HEK293 (cell line): ENCODE measurements around the gene CARM1.

Experiments used
- CTCF ChIA-PET: fragments of 350-600 bp; formaldehyde crosslinking; extraction: SDS; loops from one replicate; lab custom pipeline; 2021; ENCODE audit warnings: antibody characterized with exemption; lab: Yijun Ruan, JAX
- POLR2A ChIA-PET: fragments of 300-600 bp; formaldehyde crosslinking; extraction: SDS; loops from one replicate; lab custom pipeline; 2020; ENCODE audit warnings: antibody characterized with exemption, inconsistent platforms; lab: Yijun Ruan, JAX
- H3K27ac ChIP-seq: fragments of 200-500 bp; sonication (Bioruptor generic); 2 replicates; pipeline ENCODE4 v1.5.1; 2014; ENCODE audit warnings: low read depth, low read length, control low read depth, inconsistent platforms; ENCODE audit errors: extremely low read depth
- H3K36me3 ChIP-seq, 2 experiments: fragments of 200-500 bp in 1 of 2; sonication (Bioruptor generic) in 1 of 2; 1 replicate in 1 of 2; 2 replicates in 1 of 2; pipeline ENCODE4 v1.5.1; 2014 to 2017; ENCODE audit warnings: inconsistent platforms in 2 of 2, low read length in 2 of 2; ENCODE audit not compliant: control insufficient read depth in 2 of 2, insufficient read depth in 1 of 2
- H3K4me1 ChIP-seq: fragments of 200-500 bp; sonication (Bioruptor generic); 2 replicates; pipeline ENCODE4 v1.5.1; 2014; ENCODE audit warnings: mild to moderate bottlenecking, low read length, inconsistent platforms; ENCODE audit not compliant: control insufficient read depth, insufficient read depth
- H3K4me3 ChIP-seq: 2 replicates; pipeline ENCODE4 v1.5.1; 2011; ENCODE audit warnings: low read depth, mild to moderate bottlenecking, control low read depth, low read length, moderate library complexity
- H3K9me3 ChIP-seq: fragments of 200-500 bp; sonication (Bioruptor generic); 2 replicates; pipeline ENCODE4 v1.5.1; 2014; ENCODE audit warnings: low read depth, low read length, inconsistent platforms; ENCODE audit not compliant: control insufficient read depth, insufficient read depth
- REPIN1 ChIP-seq: fragments of 450-650 bp; formaldehyde crosslinking; IDR thresholded peaks from 2 replicates; pipeline ENCODE4 v1.5.1; 2017; ENCODE audit warnings: missing biosample characterization, missing genetic modification characterization, low read depth
- SALL2 ChIP-seq: fragments of 450-650 bp; formaldehyde crosslinking; IDR thresholded peaks from 2 replicates; pipeline ENCODE4 v1.5.0; 2017; ENCODE audit warnings: missing biosample characterization, mild to moderate bottlenecking, missing genetic modification characterization, borderline replicate concordance
- SCRT1 ChIP-seq: fragments of 450-650 bp; formaldehyde crosslinking; IDR thresholded peaks from 2 replicates; pipeline ENCODE4 v1.5.1; 2016; ENCODE audit warnings: missing biosample characterization, missing genetic modification characterization, borderline replicate concordance
- SETDB1 ChIP-seq: IDR thresholded peaks from one replicate; pipeline ENCODE4 v1.6.1; 2017; ENCODE audit warnings: mild to moderate bottlenecking, low read length, moderate library complexity, mixed read lengths; ENCODE audit not compliant: insufficient read length
- SP7 ChIP-seq: fragments of 450-650 bp; formaldehyde crosslinking; IDR thresholded peaks from 2 replicates; pipeline ENCODE4 v1.5.1; 2016; ENCODE audit warnings: missing biosample characterization, missing genetic modification characterization
- ZBTB17 ChIP-seq: fragments of 450-650 bp; formaldehyde crosslinking; IDR thresholded peaks from 2 replicates; pipeline ENCODE4 v1.5.1; 2016; ENCODE audit warnings: missing biosample characterization, missing genetic modification characterization
- ZFHX2 ChIP-seq: fragments of 450-650 bp; formaldehyde crosslinking; conservative IDR thresholded peaks from 2 replicates; pipeline ENCODE4 v1.5.1; 2016; ENCODE audit warnings: missing biosample characterization, missing genetic modification characterization
- ZFP41 ChIP-seq: fragments of 450-650 bp; formaldehyde crosslinking; IDR thresholded peaks from 2 replicates; pipeline ENCODE4 v1.5.1; 2016; ENCODE audit warnings: missing biosample characterization, missing genetic modification characterization, borderline replicate concordance
- ZFP69B ChIP-seq: fragments of 450-650 bp; formaldehyde crosslinking; IDR thresholded peaks from 2 replicates; pipeline ENCODE4 v1.5.1; 2016; ENCODE audit warnings: missing biosample characterization, missing genetic modification characterization
- ZIC2 ChIP-seq: fragments of 450-650 bp; formaldehyde crosslinking; IDR thresholded peaks from 2 replicates; pipeline ENCODE4 v1.5.1; 2016; ENCODE audit warnings: missing biosample characterization, missing genetic modification characterization
- ZNF23 ChIP-seq: fragments of 450-650 bp; formaldehyde crosslinking; IDR thresholded peaks from 2 replicates; pipeline ENCODE4 v1.5.1; 2016; ENCODE audit warnings: missing biosample characterization, missing genetic modification characterization, borderline replicate concordance
- ZNF24 ChIP-seq: fragments of 450-650 bp; formaldehyde crosslinking; IDR thresholded peaks from 2 replicates; pipeline ENCODE4 v1.5.1; 2016; ENCODE audit warnings: missing biosample characterization, missing genetic modification characterization
- ZNF335 ChIP-seq: fragments of 450-650 bp; formaldehyde crosslinking; conservative IDR thresholded peaks from 2 replicates; pipeline ENCODE4 v1.5.1; 2016; ENCODE audit warnings: missing biosample characterization, missing genetic modification characterization
- ZNF37A ChIP-seq: fragments of 450-650 bp; IDR thresholded peaks from 2 replicates; pipeline ENCODE4 v1.5.1; 2018; ENCODE audit warnings: missing biosample characterization, missing genetic modification characterization
- ZNF391 ChIP-seq: fragments of 450-650 bp; formaldehyde crosslinking; IDR thresholded peaks from 2 replicates; pipeline ENCODE4 v1.5.1; 2016; ENCODE audit warnings: low read depth, missing biosample characterization, missing genetic modification characterization, borderline replicate concordance
- ZNF404 ChIP-seq: fragments of 450-650 bp; formaldehyde crosslinking; IDR thresholded peaks from 2 replicates; pipeline ENCODE4 v1.5.1; 2017; ENCODE audit warnings: missing biosample characterization, missing genetic modification characterization
- ZNF510 ChIP-seq: fragments of 450-650 bp; formaldehyde crosslinking; IDR thresholded peaks from 2 replicates; pipeline ENCODE4 v1.5.1; 2018; ENCODE audit warnings: mild to moderate bottlenecking, missing genetic modification characterization, missing biosample characterization; ENCODE audit not compliant: insufficient replicate concordance
- ZNF555 ChIP-seq: fragments of 450-650 bp; formaldehyde crosslinking; conservative IDR thresholded peaks from 2 replicates; pipeline ENCODE4 v1.5.1; 2017; ENCODE audit warnings: missing biosample characterization, mild to moderate bottlenecking, missing genetic modification characterization, inconsistent platforms
- ZNF571 ChIP-seq: fragments of 450-650 bp; formaldehyde crosslinking; IDR thresholded peaks from 2 replicates; pipeline ENCODE4 v1.5.0; 2017; ENCODE audit warnings: missing biosample characterization, missing genetic modification characterization
- ZNF610 ChIP-seq: fragments of 450-650 bp; formaldehyde crosslinking; IDR thresholded peaks from 2 replicates; pipeline ENCODE4 v1.5.1; 2016; ENCODE audit warnings: missing biosample characterization, missing genetic modification characterization, borderline replicate concordance
- ZNF701 ChIP-seq: fragments of 450-650 bp; formaldehyde crosslinking; IDR thresholded peaks from 2 replicates; pipeline ENCODE4 v1.5.1; 2016; ENCODE audit warnings: missing biosample characterization, missing genetic modification characterization
- TF ChIP-seq, protein P1 (sequence below): fragments of 450-650 bp; formaldehyde crosslinking; IDR thresholded peaks from 2 replicates; pipeline ENCODE4 v1.5.1; 2017; ENCODE audit warnings: missing biosample characterization, missing genetic modification characterization
- TF ChIP-seq, protein P2 (sequence below): fragments of 450-650 bp; formaldehyde crosslinking; IDR thresholded peaks from 2 replicates; pipeline ENCODE4 v1.5.1; 2016; ENCODE audit warnings: missing biosample characterization, missing genetic modification characterization, borderline replicate concordance
- TF ChIP-seq, protein P3 (sequence below): fragments of 450-650 bp; formaldehyde crosslinking; IDR thresholded peaks from 2 replicates; pipeline ENCODE4 v1.5.1; 2016; ENCODE audit warnings: missing biosample characterization, missing genetic modification characterization
- TF ChIP-seq, protein P4 (sequence below): fragments of 450-650 bp; formaldehyde crosslinking; IDR thresholded peaks from 2 replicates; pipeline ENCODE4 v1.5.1; 2016; ENCODE audit warnings: missing biosample characterization, missing genetic modification characterization

The CARM1 gene

DNA sequence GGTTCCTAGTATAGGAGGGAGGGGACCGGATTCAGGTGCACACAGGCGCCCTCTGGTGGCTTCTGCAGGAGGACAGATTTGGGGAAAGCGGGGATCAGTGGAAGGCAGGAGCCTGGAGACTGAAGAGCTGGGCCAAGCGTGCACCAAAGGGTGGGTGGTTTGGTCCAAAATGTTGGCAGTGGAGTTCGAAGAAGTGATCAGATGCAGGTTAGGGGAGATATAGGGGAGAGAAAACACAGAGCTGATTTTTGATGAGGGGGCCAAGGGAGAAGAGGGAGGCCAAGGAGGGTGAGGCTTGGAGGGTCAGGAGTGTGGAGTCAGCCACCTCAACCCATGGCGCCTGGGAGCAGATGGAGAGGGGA is 6.8 kb upstream of the CARM1 start:
- no peaks in the 10 kb centered on the region for H3K36me3 ChIP-seq
- H3K4me1 ChIP-seq, result no peaks in the 10 kb centered on the region
- H3K4me3 ChIP-seq, result no peak overlapping the region
- CTCF ChIA-PET, result interaction anchor here (0.5 to 5.8 kb wide), 47 partner anchors 9 to 1530 kb away, joined by 3 to 98 read pairs (median 4); partner anchors contain the start of genes C19orf38, DNM2, QTRT1 and S1PR5
- H3K9me3 ChIP-seq, result no peaks in the 10 kb centered on the region
- POLR2A ChIA-PET, result interaction anchor here (0.5 to 2.4 kb wide), 6 partner anchors 11 to 147 kb away, joined by 3 to 31 read pairs (median 6); partner anchors contain the start of genes DNM2 and TMED1
- no peak overlapping the region for H3K27ac ChIP-seq
- TF ChIP-seq SETDB1 (no peak), ZNF571 (tag by site-specific recombination) (no peak), ZFP41 (no peak), SP7 (tag by site-specific recombination) (peak; percentile 12; the same call in 1 of the 2 replicates), ZFHX2 (tag by site-specific recombination) (no peak), ZNF37A (tag by site-specific recombination) (no peak), ZNF610 (no peak), ZNF23 (no peak), ZNF404 (no peak), ZNF24 (no peak), SCRT1 (tag by site-specific recombination) (no peak), ZNF701 (no peak), REPIN1 (tag by site-specific recombination) (no peak), ZBTB17 (tag by site-specific recombination) (peak; percentile 77), ZNF391 (tag by site-specific recombination) (0 out of 2 replicates have a peak, but pooled peaks have one; percentile 49), ZNF510 (no peak), ZNF555 (tag by site-specific recombination) (no peak), ZIC2 (tag by site-specific recombination) (no peak), ZFP69B (tag by site-specific recombination) (no peak), ZNF335 (no peak; the same call in 1 of the 2 replicates), SALL2 (tag by site-specific recombination) (no peak)
- TF ChIP-seq, protein P1, sequence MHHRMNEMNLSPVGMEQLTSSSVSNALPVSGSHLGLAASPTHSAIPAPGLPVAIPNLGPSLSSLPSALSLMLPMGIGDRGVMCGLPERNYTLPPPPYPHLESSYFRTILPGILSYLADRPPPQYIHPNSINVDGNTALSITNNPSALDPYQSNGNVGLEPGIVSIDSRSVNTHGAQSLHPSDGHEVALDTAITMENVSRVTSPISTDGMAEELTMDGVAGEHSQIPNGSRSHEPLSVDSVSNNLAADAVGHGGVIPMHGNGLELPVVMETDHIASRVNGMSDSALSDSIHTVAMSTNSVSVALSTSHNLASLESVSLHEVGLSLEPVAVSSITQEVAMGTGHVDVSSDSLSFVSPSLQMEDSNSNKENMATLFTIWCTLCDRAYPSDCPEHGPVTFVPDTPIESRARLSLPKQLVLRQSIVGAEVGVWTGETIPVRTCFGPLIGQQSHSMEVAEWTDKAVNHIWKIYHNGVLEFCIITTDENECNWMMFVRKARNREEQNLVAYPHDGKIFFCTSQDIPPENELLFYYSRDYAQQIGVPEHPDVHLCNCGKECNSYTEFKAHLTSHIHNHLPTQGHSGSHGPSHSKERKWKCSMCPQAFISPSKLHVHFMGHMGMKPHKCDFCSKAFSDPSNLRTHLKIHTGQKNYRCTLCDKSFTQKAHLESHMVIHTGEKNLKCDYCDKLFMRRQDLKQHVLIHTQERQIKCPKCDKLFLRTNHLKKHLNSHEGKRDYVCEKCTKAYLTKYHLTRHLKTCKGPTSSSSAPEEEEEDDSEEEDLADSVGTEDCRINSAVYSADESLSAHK (tag by site-specific recombination), result no peak
- TF ChIP-seq, protein P2, sequence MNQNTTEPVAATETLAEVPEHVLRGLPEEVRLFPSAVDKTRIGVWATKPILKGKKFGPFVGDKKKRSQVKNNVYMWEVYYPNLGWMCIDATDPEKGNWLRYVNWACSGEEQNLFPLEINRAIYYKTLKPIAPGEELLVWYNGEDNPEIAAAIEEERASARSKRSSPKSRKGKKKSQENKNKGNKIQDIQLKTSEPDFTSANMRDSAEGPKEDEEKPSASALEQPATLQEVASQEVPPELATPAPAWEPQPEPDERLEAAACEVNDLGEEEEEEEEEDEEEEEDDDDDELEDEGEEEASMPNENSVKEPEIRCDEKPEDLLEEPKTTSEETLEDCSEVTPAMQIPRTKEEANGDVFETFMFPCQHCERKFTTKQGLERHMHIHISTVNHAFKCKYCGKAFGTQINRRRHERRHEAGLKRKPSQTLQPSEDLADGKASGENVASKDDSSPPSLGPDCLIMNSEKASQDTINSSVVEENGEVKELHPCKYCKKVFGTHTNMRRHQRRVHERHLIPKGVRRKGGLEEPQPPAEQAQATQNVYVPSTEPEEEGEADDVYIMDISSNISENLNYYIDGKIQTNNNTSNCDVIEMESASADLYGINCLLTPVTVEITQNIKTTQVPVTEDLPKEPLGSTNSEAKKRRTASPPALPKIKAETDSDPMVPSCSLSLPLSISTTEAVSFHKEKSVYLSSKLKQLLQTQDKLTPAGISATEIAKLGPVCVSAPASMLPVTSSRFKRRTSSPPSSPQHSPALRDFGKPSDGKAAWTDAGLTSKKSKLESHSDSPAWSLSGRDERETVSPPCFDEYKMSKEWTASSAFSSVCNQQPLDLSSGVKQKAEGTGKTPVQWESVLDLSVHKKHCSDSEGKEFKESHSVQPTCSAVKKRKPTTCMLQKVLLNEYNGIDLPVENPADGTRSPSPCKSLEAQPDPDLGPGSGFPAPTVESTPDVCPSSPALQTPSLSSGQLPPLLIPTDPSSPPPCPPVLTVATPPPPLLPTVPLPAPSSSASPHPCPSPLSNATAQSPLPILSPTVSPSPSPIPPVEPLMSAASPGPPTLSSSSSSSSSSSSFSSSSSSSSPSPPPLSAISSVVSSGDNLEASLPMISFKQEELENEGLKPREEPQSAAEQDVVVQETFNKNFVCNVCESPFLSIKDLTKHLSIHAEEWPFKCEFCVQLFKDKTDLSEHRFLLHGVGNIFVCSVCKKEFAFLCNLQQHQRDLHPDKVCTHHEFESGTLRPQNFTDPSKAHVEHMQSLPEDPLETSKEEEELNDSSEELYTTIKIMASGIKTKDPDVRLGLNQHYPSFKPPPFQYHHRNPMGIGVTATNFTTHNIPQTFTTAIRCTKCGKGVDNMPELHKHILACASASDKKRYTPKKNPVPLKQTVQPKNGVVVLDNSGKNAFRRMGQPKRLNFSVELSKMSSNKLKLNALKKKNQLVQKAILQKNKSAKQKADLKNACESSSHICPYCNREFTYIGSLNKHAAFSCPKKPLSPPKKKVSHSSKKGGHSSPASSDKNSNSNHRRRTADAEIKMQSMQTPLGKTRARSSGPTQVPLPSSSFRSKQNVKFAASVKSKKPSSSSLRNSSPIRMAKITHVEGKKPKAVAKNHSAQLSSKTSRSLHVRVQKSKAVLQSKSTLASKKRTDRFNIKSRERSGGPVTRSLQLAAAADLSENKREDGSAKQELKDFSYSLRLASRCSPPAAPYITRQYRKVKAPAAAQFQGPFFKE, result no peak
- TF ChIP-seq, protein P3, sequence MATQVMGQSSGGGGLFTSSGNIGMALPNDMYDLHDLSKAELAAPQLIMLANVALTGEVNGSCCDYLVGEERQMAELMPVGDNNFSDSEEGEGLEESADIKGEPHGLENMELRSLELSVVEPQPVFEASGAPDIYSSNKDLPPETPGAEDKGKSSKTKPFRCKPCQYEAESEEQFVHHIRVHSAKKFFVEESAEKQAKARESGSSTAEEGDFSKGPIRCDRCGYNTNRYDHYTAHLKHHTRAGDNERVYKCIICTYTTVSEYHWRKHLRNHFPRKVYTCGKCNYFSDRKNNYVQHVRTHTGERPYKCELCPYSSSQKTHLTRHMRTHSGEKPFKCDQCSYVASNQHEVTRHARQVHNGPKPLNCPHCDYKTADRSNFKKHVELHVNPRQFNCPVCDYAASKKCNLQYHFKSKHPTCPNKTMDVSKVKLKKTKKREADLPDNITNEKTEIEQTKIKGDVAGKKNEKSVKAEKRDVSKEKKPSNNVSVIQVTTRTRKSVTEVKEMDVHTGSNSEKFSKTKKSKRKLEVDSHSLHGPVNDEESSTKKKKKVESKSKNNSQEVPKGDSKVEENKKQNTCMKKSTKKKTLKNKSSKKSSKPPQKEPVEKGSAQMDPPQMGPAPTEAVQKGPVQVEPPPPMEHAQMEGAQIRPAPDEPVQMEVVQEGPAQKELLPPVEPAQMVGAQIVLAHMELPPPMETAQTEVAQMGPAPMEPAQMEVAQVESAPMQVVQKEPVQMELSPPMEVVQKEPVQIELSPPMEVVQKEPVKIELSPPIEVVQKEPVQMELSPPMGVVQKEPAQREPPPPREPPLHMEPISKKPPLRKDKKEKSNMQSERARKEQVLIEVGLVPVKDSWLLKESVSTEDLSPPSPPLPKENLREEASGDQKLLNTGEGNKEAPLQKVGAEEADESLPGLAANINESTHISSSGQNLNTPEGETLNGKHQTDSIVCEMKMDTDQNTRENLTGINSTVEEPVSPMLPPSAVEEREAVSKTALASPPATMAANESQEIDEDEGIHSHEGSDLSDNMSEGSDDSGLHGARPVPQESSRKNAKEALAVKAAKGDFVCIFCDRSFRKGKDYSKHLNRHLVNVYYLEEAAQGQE, result no peak
- TF ChIP-seq, protein P4, sequence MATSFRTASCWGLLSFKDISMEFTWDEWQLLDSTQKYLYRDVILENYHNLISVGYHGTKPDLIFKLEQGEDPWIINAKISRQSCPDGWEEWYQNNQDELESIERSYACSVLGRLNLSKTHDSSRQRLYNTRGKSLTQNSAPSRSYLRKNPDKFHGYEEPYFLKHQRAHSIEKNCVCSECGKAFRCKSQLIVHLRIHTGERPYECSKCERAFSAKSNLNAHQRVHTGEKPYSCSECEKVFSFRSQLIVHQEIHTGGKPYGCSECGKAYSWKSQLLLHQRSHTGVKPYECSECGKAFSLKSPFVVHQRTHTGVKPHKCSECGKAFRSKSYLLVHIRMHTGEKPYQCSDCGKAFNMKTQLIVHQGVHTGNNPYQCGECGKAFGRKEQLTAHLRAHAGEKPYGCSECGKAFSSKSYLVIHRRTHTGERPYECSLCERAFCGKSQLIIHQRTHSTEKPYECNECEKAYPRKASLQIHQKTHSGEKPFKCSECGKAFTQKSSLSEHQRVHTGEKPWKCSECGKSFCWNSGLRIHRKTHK, result no peak
